HepG2 (cell line): ENCODE results near the gene TMEM39A. TPM values are rescaled to one million over a fixed set of nuclear protein-coding genes. Genes with fewer than 3 reads are reported as not detected.
A peak's percentile ranks its signal among the peaks of the same experiment; 100 is the strongest.

Source experiments
- FOSL1 ChIP-seq: sonication (generic); formaldehyde crosslinking; IDR thresholded peaks from 2 replicates; pipeline ENCODE4 v1.9.0; 2021; ENCODE audit warnings: missing genetic modification reagents, borderline replicate concordance
- HNF4G ChIP-seq, 2 experiments: sonication (generic) in 1 of 2; formaldehyde crosslinking in 1 of 2; IDR thresholded peaks; 2 replicates each; pipeline versions ENCODE4 v1.4.0 to v1.6.1; 2011 to 2020; ENCODE audit warnings: borderline replicate concordance in 2 of 2, low read depth in 2 of 2, mild to moderate bottlenecking in 2 of 2, low read length in 1 of 2, missing genetic modification reagents in 1 of 2, moderate library complexity in 1 of 2
- IRF2 ChIP-seq: IDR thresholded peaks from 2 replicates; pipeline ENCODE4 v1.6.1; 2018; ENCODE audit warnings: missing genetic modification reagents, missing compliant biosample characterization
- MAF1 ChIP-seq: sonication (generic); formaldehyde crosslinking; IDR thresholded peaks from 2 replicates; pipeline ENCODE4 v1.5.0; 2020; ENCODE audit warnings: missing genetic modification reagents, borderline replicate concordance
- MTA1 ChIP-seq: sonication (generic); formaldehyde crosslinking; IDR thresholded peaks from 2 replicates; pipeline ENCODE4 v1.4.0; 2020; ENCODE audit warnings: missing genetic modification reagents, mild to moderate bottlenecking, borderline replicate concordance
- NAIF1 ChIP-seq: sonication (generic); formaldehyde crosslinking; IDR thresholded peaks from 2 replicates; pipeline ENCODE4 v1.5.0; 2020; ENCODE audit warnings: mild to moderate bottlenecking, missing genetic modification reagents, borderline replicate concordance
- NKX3-1 ChIP-seq: sonication (generic); formaldehyde crosslinking; IDR thresholded peaks from 2 replicates; pipeline ENCODE4 v1.5.0; 2020; ENCODE audit warnings: missing genetic modification reagents
- RAD51 ChIP-seq: fragments of 450-650 bp; IDR thresholded peaks from 2 replicates; pipeline ENCODE4 v1.6.1; 2016; ENCODE audit warnings: borderline replicate concordance
- SATB2 ChIP-seq: sonication (generic); formaldehyde crosslinking; IDR thresholded peaks from 2 replicates; pipeline ENCODE4 v1.5.0; 2020; ENCODE audit warnings: missing genetic modification reagents
- SIX1 ChIP-seq: sonication (generic); formaldehyde crosslinking; IDR thresholded peaks from 2 replicates; pipeline ENCODE4 v1.4.0; 2020; ENCODE audit warnings: missing genetic modification reagents, borderline replicate concordance
- ZC3H13 ChIP-seq: sonication (generic); formaldehyde crosslinking; IDR thresholded peaks from 2 replicates; pipeline ENCODE4 v1.8.1; 2023; ENCODE audit warnings: mild to moderate bottlenecking, missing genetic modification reagents, moderate library complexity
- ZFP41 ChIP-seq: sonication (generic); formaldehyde crosslinking; IDR thresholded peaks from 2 replicates; pipeline ENCODE4 v1.4.0; 2020; ENCODE audit warnings: mild to moderate bottlenecking, missing genetic modification reagents, borderline replicate concordance
- ZFP90 ChIP-seq: sonication (generic); formaldehyde crosslinking; IDR thresholded peaks from 2 replicates; pipeline ENCODE4 v1.8.0; 2022; ENCODE audit warnings: missing genetic modification reagents, mild to moderate bottlenecking, inconsistent platforms, borderline replicate concordance
- ZNF207 ChIP-seq: fragments of 450-650 bp; IDR thresholded peaks from 2 replicates; pipeline ENCODE4 v1.6.1; 2016; ENCODE audit warnings: antibody characterized with exemption, borderline replicate concordance
- ZNF549 ChIP-seq: sonication (generic); formaldehyde crosslinking; IDR thresholded peaks from 2 replicates; pipeline ENCODE4 v1.5.0; 2020; ENCODE audit warnings: missing genetic modification reagents
- ZNF564 ChIP-seq: sonication (generic); formaldehyde crosslinking; IDR thresholded peaks from 2 replicates; pipeline ENCODE4 v1.8.1; 2023; ENCODE audit warnings: mild to moderate bottlenecking, missing genetic modification reagents
- ZNF670 ChIP-seq: sonication (generic); formaldehyde crosslinking; IDR thresholded peaks from 2 replicates; pipeline ENCODE4 v1.8.0; 2022; ENCODE audit warnings: mild to moderate bottlenecking, missing genetic modification reagents, borderline replicate concordance
- polyA plus RNA-seq, 8 experiments: library from polyadenylated mRNA; depleted of rRNA in 3 of 8; stranded (reverse) in 7 of 8; unstranded in 1 of 8; fragments of >200 nt; fragmentation: Illumina TruSeq in 4 of 8; extraction: Trizol in 4 of 8; gene quantifications; 2 replicates each; pipeline versions ENCODE4 v1.2.1 to v1.2.3, GENCODE V29; 2011 to 2016; ENCODE audit warnings: low read depth in 4 of 8, missing spikeins in 1 of 8, mixed read lengths in 1 of 8; ENCODE audit not compliant: insufficient read depth in 1 of 8
- total RNA-seq, 5 experiments: library from RNA; depleted of rRNA; stranded (reverse); fragments of >200 nt; fragmentation: Illumina TruSeq; extraction: Trizol; gene quantifications; 2 replicates each; pipeline ENCODE4 v1.2.3, GENCODE V29; 2016; ENCODE audit warnings: low read depth in 1 of 5
- TF ChIP-seq, protein P1 (sequence below): sonication (generic); formaldehyde crosslinking; conservative IDR thresholded peaks from 2 replicates; pipeline ENCODE4 v1.8.0; 2022; ENCODE audit warnings: low read depth, missing genetic modification reagents
- TF ChIP-seq, protein P2 (sequence below): sonication (generic); formaldehyde crosslinking; IDR thresholded peaks from 2 replicates; pipeline ENCODE4 v1.5.0; 2020; ENCODE audit warnings: mild to moderate bottlenecking, missing genetic modification reagents
- TF ChIP-seq, protein P3 (sequence below): sonication (generic); formaldehyde crosslinking; IDR thresholded peaks from 2 replicates; pipeline ENCODE4 v1.4.0; 2020; ENCODE audit warnings: missing genetic modification reagents, borderline replicate concordance

Gene TMEM39A
- total and polyA plus RNA-seq, 2 of the 13 experiments (the other 11 are each of a cell fraction or from before 2014, with no cell fraction given): 55.8 to 64.9 TPM

DNA sequence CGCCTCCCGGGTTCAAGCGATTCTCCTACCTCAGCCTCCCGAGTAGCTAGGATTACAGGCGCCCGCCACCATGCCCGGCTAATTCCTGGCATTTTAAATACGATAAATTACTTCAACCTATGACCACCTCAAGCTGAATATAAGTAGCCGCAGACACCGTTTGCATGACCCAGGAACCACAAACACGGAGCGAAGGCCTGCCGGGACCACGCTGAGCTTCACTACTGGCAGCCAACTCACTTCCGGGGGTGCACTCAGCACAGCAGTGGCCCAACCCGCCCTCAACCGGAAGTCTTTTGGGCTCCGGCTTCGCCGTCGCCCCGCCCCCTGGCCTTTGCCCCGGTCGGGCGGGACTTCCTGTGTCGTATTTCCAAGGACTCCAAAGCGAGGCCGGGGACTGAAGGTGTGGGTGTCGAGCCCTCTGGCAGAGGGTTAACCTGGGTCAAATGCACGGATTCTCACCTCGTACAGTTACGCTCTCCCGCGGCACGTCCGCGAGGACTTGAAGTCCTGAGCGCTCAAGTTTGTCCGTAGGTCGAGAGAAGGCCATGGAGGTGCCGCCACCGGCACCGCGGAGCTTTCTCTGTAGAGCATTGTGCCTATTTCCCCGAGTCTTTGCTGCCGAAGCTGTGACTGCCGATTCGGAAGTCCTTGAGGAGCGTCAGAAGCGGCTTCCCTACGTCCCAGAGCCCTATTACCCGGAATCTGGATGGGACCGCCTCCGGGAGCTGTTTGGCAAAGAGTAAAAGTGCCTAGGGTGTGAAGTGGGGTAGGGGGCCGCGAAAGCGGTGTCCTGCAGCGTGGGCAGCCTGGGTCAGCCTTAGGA lies 35.0 kb upstream of the TMEM39A start, which contains the start of gene TIMMDC1 (continued):
- TF ChIP-seq MTA1 (CRISPR knock-in tag) (no peak; the same call in 1 of the 2 replicates), ZFP90 (CRISPR knock-in tag) (no peak), SATB2 (CRISPR knock-in tag) (no peak), MAF1 (CRISPR knock-in tag) (no peak), ZC3H13 (CRISPR knock-in tag) (peak; percentile 84; the same call in 1 of the 2 replicates), IRF2 (CRISPR knock-in tag) (peak; percentile 62; the same call in 1 of the 2 replicates), ZNF670 (CRISPR knock-in tag) (peak; percentile 25; the same call in 1 of the 2 replicates), FOSL1 (CRISPR knock-in tag) (0 out of 2 replicates have a peak, but pooled peaks have one; percentile 36), NKX3-1 (CRISPR knock-in tag) (no peak), SIX1 (CRISPR knock-in tag) (peak; percentile 76; the same call in 1 of the 2 replicates), NAIF1 (CRISPR knock-in tag) (0 out of 2 replicates have a peak, but pooled peaks have one; percentile 70), HNF4G (IDR thresholded peaks at IDR 0.05; ENCODE audit: borderline replicate concordance, low read depth, low read length) (peak; percentile 47; the same call in 1 of the 2 replicates), HNF4G (CRISPR knock-in tag; IDR thresholded peaks at IDR 0.05; ENCODE audit: borderline replicate concordance, low read depth) (no peak; the same call in 1 of the 2 replicates), RAD51 (no peak), ZFP41 (CRISPR knock-in tag) (peak; percentile 86; the same call in 1 of the 2 replicates), ZNF564 (CRISPR knock-in tag) (no peak), ZNF207 (no peak), ZNF549 (CRISPR knock-in tag) (no peak)
- TF ChIP-seq, protein P1, sequence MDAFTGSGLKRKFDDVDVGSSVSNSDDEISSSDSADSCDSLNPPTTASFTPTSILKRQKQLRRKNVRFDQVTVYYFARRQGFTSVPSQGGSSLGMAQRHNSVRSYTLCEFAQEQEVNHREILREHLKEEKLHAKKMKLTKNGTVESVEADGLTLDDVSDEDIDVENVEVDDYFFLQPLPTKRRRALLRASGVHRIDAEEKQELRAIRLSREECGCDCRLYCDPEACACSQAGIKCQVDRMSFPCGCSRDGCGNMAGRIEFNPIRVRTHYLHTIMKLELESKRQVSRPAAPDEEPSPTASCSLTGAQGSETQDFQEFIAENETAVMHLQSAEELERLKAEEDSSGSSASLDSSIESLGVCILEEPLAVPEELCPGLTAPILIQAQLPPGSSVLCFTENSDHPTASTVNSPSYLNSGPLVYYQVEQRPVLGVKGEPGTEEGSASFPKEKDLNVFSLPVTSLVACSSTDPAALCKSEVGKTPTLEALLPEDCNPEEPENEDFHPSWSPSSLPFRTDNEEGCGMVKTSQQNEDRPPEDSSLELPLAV (CRISPR knock-in tag): no peak
- TF ChIP-seq, protein P2, sequence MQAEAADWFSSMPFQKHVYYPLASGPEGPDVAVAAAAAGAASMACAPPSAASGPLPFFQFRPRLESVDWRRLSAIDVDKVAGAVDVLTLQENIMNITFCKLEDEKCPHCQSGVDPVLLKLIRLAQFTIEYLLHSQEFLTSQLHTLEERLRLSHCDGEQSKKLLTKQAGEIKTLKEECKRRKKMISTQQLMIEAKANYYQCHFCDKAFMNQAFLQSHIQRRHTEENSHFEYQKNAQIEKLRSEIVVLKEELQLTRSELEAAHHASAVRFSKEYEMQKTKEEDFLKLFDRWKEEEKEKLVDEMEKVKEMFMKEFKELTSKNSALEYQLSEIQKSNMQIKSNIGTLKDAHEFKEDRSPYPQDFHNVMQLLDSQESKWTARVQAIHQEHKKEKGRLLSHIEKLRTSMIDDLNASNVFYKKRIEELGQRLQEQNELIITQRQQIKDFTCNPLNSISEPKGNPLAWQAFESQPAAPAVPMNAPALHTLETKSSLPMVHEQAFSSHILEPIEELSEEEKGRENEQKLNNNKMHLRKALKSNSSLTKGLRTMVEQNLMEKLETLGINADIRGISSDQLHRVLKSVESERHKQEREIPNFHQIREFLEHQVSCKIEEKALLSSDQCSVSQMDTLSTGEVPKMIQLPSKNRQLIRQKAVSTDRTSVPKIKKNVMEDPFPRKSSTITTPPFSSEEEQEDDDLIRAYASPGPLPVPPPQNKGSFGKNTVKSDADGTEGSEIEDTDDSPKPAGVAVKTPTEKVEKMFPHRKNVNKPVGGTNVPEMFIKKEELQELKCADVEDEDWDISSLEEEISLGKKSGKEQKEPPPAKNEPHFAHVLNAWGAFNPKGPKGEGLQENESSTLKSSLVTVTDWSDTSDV (CRISPR knock-in tag): 0 out of 2 replicates have a peak, but pooled peaks have one; percentile 54
- TF ChIP-seq, protein P3, sequence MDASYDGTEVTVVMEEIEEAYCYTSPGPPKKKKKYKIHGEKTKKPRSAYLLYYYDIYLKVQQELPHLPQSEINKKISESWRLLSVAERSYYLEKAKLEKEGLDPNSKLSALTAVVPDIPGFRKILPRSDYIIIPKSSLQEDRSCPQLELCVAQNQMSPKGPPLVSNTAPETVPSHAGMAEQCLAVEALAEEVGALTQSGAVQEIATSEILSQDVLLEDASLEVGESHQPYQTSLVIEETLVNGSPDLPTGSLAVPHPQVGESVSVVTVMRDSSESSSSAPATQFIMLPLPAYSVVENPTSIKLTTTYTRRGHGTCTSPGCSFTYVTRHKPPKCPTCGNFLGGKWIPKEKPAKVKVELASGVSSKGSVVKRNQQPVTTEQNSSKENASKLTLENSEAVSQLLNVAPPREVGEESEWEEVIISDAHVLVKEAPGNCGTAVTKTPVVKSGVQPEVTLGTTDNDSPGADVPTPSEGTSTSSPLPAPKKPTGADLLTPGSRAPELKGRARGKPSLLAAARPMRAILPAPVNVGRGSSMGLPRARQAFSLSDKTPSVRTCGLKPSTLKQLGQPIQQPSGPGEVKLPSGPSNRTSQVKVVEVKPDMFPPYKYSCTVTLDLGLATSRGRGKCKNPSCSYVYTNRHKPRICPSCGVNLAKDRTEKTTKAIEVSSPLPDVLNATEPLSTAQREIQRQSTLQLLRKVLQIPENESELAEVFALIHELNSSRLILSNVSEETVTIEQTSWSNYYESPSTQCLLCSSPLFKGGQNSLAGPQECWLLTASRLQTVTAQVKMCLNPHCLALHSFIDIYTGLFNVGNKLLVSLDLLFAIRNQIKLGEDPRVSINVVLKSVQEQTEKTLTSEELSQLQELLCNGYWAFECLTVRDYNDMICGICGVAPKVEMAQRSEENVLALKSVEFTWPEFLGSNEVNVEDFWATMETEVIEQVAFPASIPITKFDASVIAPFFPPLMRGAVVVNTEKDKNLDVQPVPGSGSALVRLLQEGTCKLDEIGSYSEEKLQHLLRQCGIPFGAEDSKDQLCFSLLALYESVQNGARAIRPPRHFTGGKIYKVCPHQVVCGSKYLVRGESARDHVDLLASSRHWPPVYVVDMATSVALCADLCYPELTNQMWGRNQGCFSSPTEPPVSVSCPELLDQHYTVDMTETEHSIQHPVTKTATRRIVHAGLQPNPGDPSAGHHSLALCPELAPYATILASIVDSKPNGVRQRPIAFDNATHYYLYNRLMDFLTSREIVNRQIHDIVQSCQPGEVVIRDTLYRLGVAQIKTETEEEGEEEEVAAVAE: peak; percentile 75
